Measurements from ENCODE around the gene MGAT4A. TPM values are rescaled to one million over a fixed set of nuclear protein-coding genes. Genes with fewer than 3 reads are reported as not detected.

MGAT4A gene
- total and polyA plus RNA-seq, 2 of the 8 experiments (the other 6 are each of a cell fraction or from before 2014, with no cell fraction given), result 1.4 to 7.7 TPM

DNA sequence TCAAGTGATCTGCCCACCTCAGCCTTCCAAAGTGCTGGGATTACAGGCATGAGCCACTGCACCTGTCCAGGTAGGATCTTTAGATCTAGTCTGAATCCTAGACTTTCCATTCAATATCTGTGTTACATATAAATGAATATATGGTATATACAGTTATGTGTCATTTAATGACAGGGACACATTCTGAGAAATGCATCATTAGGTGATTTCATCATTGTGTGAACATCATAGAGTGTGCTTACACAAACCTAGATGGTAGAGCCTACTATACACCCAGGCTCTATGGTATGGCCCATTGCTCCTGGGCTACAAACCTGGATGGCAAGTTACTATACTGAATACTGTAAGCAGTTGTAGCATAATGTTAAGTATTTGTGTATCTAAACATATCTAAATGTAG lies 15.5 kb upstream of the MGAT4A start:
- H3K23me2 ChIP-seq (ENCODE audit: low read depth, low read length), result no peaks in the 10 kb centered on the region
- no peak overlapping the region for H2BK5ac ChIP-seq (ENCODE audit: low read depth, low read length)
- H3K23ac ChIP-seq (ENCODE audit: insufficient read length), result no peak overlapping the region
- H3K4me3 ChIP-seq (ENCODE audit: extremely low read depth in 1 of 4, insufficient read depth in 2 of 4, low read depth in 3 of 4, low read length in 4 of 4), result no peak overlapping the region
- no peak overlapping the region for H2BK20ac ChIP-seq (ENCODE audit: low read length)
- H3K9me3 ChIP-seq (ENCODE audit: insufficient read depth in 2 of 2, low read depth in 1 of 2, low read length in 1 of 2), result no peaks in the 10 kb centered on the region
- no peak overlapping the region for H3K18ac ChIP-seq (ENCODE audit: extremely low read depth, low read length)
- DNase-seq (ENCODE audit: low read depth in 1 of 2, low spot score in 2 of 2) (no peak), FAIRE-seq (no peak)
- ChIA-PET POLR2A (ENCODE audit: partially characterized antibody) (no interaction called here), CTCF (ENCODE audit: partially characterized antibody) (no interaction called here)
- H3K56ac ChIP-seq (replicated peaks; ENCODE audit: insufficient read length, low read depth, low read length), result no peak overlapping the region
- H3K9ac ChIP-seq (replicated peaks in 1 of 4; ENCODE audit: extremely low read depth in 1 of 4, low read depth in 3 of 4, low read length in 3 of 4), result no peak overlapping the region
- H2AFZ ChIP-seq (ENCODE audit: low read length), result no peak overlapping the region
- no peak for TF ChIP-seq CBX8 (IDR thresholded peaks at IDR 0.05; ENCODE audit: borderline replicate concordance, low read depth, low read length)
- no peak for TF ChIP-seq CTBP2 (IDR thresholded peaks at IDR 0.05; ENCODE audit: borderline replicate concordance, insufficient read depth, insufficient read length, low read length)
- TF ChIP-seq FOSL1 (IDR thresholded peaks at IDR 0.05; ENCODE audit: insufficient read depth, low read depth, low read length), result no peak
- TF ChIP-seq, protein P1, sequence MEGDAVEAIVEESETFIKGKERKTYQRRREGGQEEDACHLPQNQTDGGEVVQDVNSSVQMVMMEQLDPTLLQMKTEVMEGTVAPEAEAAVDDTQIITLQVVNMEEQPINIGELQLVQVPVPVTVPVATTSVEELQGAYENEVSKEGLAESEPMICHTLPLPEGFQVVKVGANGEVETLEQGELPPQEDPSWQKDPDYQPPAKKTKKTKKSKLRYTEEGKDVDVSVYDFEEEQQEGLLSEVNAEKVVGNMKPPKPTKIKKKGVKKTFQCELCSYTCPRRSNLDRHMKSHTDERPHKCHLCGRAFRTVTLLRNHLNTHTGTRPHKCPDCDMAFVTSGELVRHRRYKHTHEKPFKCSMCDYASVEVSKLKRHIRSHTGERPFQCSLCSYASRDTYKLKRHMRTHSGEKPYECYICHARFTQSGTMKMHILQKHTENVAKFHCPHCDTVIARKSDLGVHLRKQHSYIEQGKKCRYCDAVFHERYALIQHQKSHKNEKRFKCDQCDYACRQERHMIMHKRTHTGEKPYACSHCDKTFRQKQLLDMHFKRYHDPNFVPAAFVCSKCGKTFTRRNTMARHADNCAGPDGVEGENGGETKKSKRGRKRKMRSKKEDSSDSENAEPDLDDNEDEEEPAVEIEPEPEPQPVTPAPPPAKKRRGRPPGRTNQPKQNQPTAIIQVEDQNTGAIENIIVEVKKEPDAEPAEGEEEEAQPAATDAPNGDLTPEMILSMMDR (IDR thresholded peaks at IDR 0.05; ENCODE audit: control extremely low read depth in 1 of 3, insufficient read depth in 1 of 3, low read depth in 1 of 3, low read length in 3 of 3), result no peak
- no peak for TF ChIP-seq SIN3A (conservative IDR thresholded peaks at IDR 0.05 in 1 of 2, IDR thresholded peaks at IDR 0.05 in 1 of 2; ENCODE audit: low read depth in 1 of 2, low read length in 2 of 2)
- TF ChIP-seq SP2 (IDR thresholded peaks at IDR 0.05; ENCODE audit: low read length), result no peak
- no peak for TF ChIP-seq CEBPB (IDR thresholded peaks at IDR 0.05; ENCODE audit: low read depth, low read length)
- no peak for TF ChIP-seq SRF (IDR thresholded peaks at IDR 0.05; ENCODE audit: low read depth, low read length)
- TF ChIP-seq POLR2AphosphoS5 (IDR thresholded peaks at IDR 0.05; ENCODE audit: low read depth, low read length), result no peak
- TF ChIP-seq POLR2A (IDR thresholded peaks at IDR 0.05; ENCODE audit: control extremely low read depth in 1 of 2, low read depth in 2 of 2, low read length in 2 of 2), result no peak
- TF ChIP-seq BCL11A (IDR thresholded peaks at IDR 0.05; ENCODE audit: low read depth in 2 of 2, low read length in 2 of 2), result no peak
- TF ChIP-seq BACH1 (IDR thresholded peaks at IDR 0.05; ENCODE audit: low read length), result no peak
- TF ChIP-seq POU5F1 (IDR thresholded peaks at IDR 0.05; ENCODE audit: low read depth, low read length), result no peak
- H3K27ac ChIP-seq (ENCODE audit: low read depth, low read length), result no peak overlapping the region
- peaks cover 0 to 3% (median under 1%) of the 10 kb centered on the region in 4 experiments; a peak in 2 of 7 replicates for H3K4me1 ChIP-seq (replicated peaks in 1 of 4; ENCODE audit: control insufficient read depth in 3 of 4, insufficient read depth in 4 of 4, low read length in 3 of 4)
- no peak overlapping the region for H2BK120ac ChIP-seq (replicated peaks; ENCODE audit: low read depth, low read length)
- H3K27me3 ChIP-seq (replicated peaks in 1 of 4; ENCODE audit: control insufficient read depth in 3 of 4, extremely low read depth in 1 of 4, insufficient read depth in 3 of 4, low read length in 3 of 4), result no peaks in the 10 kb centered on the region
- H4K8ac ChIP-seq (ENCODE audit: extremely low read depth, insufficient read depth, low read length), result no peak overlapping the region
- H4K91ac ChIP-seq (replicated peaks; ENCODE audit: insufficient read length, low read length), result no peak overlapping the region
- H2BK15ac ChIP-seq (ENCODE audit: low read length), result no peak overlapping the region
- H3K14ac ChIP-seq (ENCODE audit: insufficient read length), result no peak overlapping the region
- no peak overlapping the region for H3K4me2 ChIP-seq (ENCODE audit: insufficient read depth in 1 of 2, low read depth in 2 of 2, low read length in 2 of 2)
- H2BK12ac ChIP-seq (ENCODE audit: low read depth, low read length), result no peak overlapping the region
- H2AK5ac ChIP-seq (ENCODE audit: low read depth, low read length), result no peak overlapping the region
- H4K20me1 ChIP-seq (replicated peaks in 1 of 2; ENCODE audit: control insufficient read depth in 1 of 2, insufficient read depth in 2 of 2, low read length in 2 of 2), result no peaks in the 10 kb centered on the region
- H3K79me2 ChIP-seq (ENCODE audit: control insufficient read depth in 1 of 2, insufficient read depth in 2 of 2, low read length in 2 of 2), result no peaks in the 10 kb centered on the region
- H3K4ac ChIP-seq (replicated peaks; ENCODE audit: insufficient read length, low read depth, low read length), result no peak overlapping the region
- no peaks in the 10 kb centered on the region for H3K36me3 ChIP-seq (ENCODE audit: control insufficient read depth in 2 of 4, insufficient read depth in 4 of 4, low read length in 3 of 4)
- no peaks in the 10 kb centered on the region; the same call in 1 of the 2 replicates for H3K79me1 ChIP-seq (ENCODE audit: low read depth, low read length)
- H4K5ac ChIP-seq (ENCODE audit: insufficient read length, low read depth, low read length), result no peak overlapping the region

Data from H1 (cell line).